Neural cell (in vitro differentiated cells): ENCODE measurements around the gene SFTPD. TPM values are rescaled to one million over a fixed set of nuclear protein-coding genes. Genes with fewer than 3 reads are reported as not detected.

Experiments used
- H2AFZ ChIP-seq: fragments of 200-600, 300-800 bp; sonication (generic), shearing (Covaris generic); 2 replicates; pipeline ENCODE4 v1.6.0; 2014; ENCODE audit warnings: low read depth, mild to moderate bottlenecking, antibody characterized with exemption, low read length, moderate library complexity
- H3F3A ChIP-seq: fragments of 200-600 bp; shearing (Covaris generic); 2 replicates; pipeline ENCODE4 v1.6.1; 2016; ENCODE audit warnings: mild to moderate bottlenecking, moderate library complexity, mixed read lengths, antibody characterized with exemption, low read length; ENCODE audit not compliant: insufficient read depth, poor library complexity, severe bottlenecking
- H3K27ac ChIP-seq: fragments of 200-600, 300-800 bp; sonication (generic), shearing (Covaris generic); 2 replicates; pipeline ENCODE4 v1.5.1; 2014; ENCODE audit warnings: mild to moderate bottlenecking, low read length, moderate library complexity
- H3K27me3 ChIP-seq: fragments of 300-800, 200-600 bp; sonication (generic), shearing (Covaris generic); 2 replicates; pipeline ENCODE4 v1.6.0; 2014; ENCODE audit warnings: mild to moderate bottlenecking, low read depth, low read length, moderate library complexity; ENCODE audit not compliant: insufficient read depth
- H3K36me3 ChIP-seq: fragments of 300-800, 200-600 bp; sonication (generic), shearing (Covaris generic); 2 replicates; pipeline ENCODE4 v1.5.1; 2014; ENCODE audit warnings: mild to moderate bottlenecking, antibody characterized with exemption, low read length, moderate library complexity; ENCODE audit not compliant: insufficient read depth
- H3K4me2 ChIP-seq: fragments of 300-800, 200-600 bp; sonication (generic), shearing (Covaris generic); 2 replicates; pipeline ENCODE4 v1.6.0; 2014; ENCODE audit warnings: mild to moderate bottlenecking, low read length
- H3K4me3 ChIP-seq: fragments of 300-800, 200-600 bp; sonication (generic), shearing (Covaris generic); 2 replicates; pipeline ENCODE4 v1.5.1; 2014; ENCODE audit warnings: mild to moderate bottlenecking, low read length, moderate library complexity
- H3K79me2 ChIP-seq: fragments of 200-600 bp; shearing (Covaris generic); replicated peaks from 2 replicates; pipeline ENCODE4 v1.6.0; 2014; ENCODE audit warnings: mild to moderate bottlenecking, low read length, moderate library complexity; ENCODE audit not compliant: insufficient read depth
- H3K9ac ChIP-seq: fragments of 300-800, 200-600 bp; sonication (generic), shearing (Covaris generic); 2 replicates; pipeline ENCODE4 v1.6.1; 2016; ENCODE audit warnings: mild to moderate bottlenecking, low read length, mixed read lengths
- H3K9me2 ChIP-seq: fragments of 200-600 bp; shearing (Covaris generic); 2 replicates; pipeline ENCODE4 v1.6.1; 2016; ENCODE audit warnings: mild to moderate bottlenecking, low read length, mixed read lengths; ENCODE audit not compliant: insufficient read depth
- H3K9me3 ChIP-seq: fragments of 200-600, 300-800 bp; sonication (generic), shearing (Covaris generic); 2 replicates; pipeline ENCODE4 v1.6.1; 2016; ENCODE audit warnings: mild to moderate bottlenecking, mixed run types, low read length, moderate library complexity, mixed read lengths
- H4K20me1 ChIP-seq: fragments of 200-600 bp; shearing (Covaris generic); 2 replicates; pipeline ENCODE4 v1.6.1; 2016; ENCODE audit warnings: mild to moderate bottlenecking, mixed run types; ENCODE audit not compliant: insufficient read depth
- EP300 ChIP-seq: fragments of 450-650 bp; conservative IDR thresholded peaks from 2 replicates; pipeline ENCODE4 v1.6.1; 2014; ENCODE audit warnings: antibody characterized with exemption, mild to moderate bottlenecking, moderate library complexity; ENCODE audit not compliant: poor library complexity, severe bottlenecking
- EZH2 ChIP-seq: fragments of 200-600, 300-800 bp; shearing (Covaris generic), sonication (generic); IDR thresholded peaks from 2 replicates; pipeline ENCODE4 v1.6.1; 2014; ENCODE audit warnings: antibody characterized with exemption, low read length, borderline replicate concordance, mild to moderate bottlenecking; ENCODE audit not compliant: insufficient read depth, poor library complexity, severe bottlenecking
- MXI1 ChIP-seq: fragments of 450-650 bp; conservative IDR thresholded peaks from 2 replicates; pipeline ENCODE4 v1.6.1; 2014; ENCODE audit warnings: antibody characterized with exemption, mild to moderate bottlenecking; ENCODE audit not compliant: poor library complexity, severe bottlenecking
- POLR2AphosphoS5 ChIP-seq: IDR thresholded peaks from 2 replicates; pipeline ENCODE4 v1.6.1; 2012
- RAD21 ChIP-seq: fragments of 450-650 bp; conservative IDR thresholded peaks from 2 replicates; pipeline ENCODE4 v1.6.1; 2014; ENCODE audit warnings: antibody characterized with exemption, mild to moderate bottlenecking, moderate library complexity
- SMC3 ChIP-seq: fragments of 450-650 bp; conservative IDR thresholded peaks from 2 replicates; pipeline ENCODE4 v1.6.1; 2014; ENCODE audit warnings: antibody characterized with exemption, mild to moderate bottlenecking, moderate library complexity; ENCODE audit not compliant: poor library complexity
- TAF1 ChIP-seq: IDR thresholded peaks from 2 replicates; pipeline ENCODE4 v1.6.1; 2012; ENCODE audit warnings: low read depth
- polyA plus RNA-seq: library from polyadenylated mRNA; depleted of rRNA; stranded (reverse); fragments of >200 nt; gene quantifications from 2 replicates; pipeline ENCODE4 v1.2.3, GENCODE V29; 2014
- TF ChIP-seq, protein P1 (sequence below): IDR thresholded peaks from 2 replicates; pipeline ENCODE4 v1.6.1; 2012; ENCODE audit warnings: borderline replicate concordance
- TF ChIP-seq, protein P2 (sequence below): fragments of 450-650 bp; IDR thresholded peaks from 2 replicates; pipeline ENCODE4 v1.5.1; 2014; ENCODE audit warnings: antibody characterized with exemption, mild to moderate bottlenecking, moderate library complexity; ENCODE audit not compliant: poor library complexity, severe bottlenecking

The SFTPD gene
- polyA plus RNA-seq, 1 donor from 2014 or later: 0.51 TPM

DNA sequence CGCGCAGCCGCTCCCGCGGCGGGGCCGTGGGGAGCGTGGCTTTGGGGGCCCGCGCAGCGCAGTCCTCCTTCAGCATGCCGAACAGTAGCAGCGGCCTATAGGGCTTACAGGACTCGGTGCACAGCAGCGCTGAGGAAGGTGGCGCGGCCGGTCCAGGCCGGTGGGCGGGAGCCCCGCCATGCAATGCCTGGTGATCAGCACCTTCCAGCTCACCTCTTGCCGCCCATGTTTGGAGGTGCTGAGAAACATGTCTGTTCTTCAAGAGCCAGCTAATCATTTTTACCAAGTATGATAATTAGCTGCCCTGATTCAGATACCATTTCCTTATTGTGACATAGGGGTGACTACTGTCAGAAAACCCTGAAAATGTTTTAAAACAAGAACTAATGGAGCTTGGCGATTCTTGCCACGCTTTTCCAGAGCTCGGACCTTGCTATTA lies 33.5 kb upstream of the SFTPD start:
- no peak overlapping the region for H2AFZ ChIP-seq

DNA sequence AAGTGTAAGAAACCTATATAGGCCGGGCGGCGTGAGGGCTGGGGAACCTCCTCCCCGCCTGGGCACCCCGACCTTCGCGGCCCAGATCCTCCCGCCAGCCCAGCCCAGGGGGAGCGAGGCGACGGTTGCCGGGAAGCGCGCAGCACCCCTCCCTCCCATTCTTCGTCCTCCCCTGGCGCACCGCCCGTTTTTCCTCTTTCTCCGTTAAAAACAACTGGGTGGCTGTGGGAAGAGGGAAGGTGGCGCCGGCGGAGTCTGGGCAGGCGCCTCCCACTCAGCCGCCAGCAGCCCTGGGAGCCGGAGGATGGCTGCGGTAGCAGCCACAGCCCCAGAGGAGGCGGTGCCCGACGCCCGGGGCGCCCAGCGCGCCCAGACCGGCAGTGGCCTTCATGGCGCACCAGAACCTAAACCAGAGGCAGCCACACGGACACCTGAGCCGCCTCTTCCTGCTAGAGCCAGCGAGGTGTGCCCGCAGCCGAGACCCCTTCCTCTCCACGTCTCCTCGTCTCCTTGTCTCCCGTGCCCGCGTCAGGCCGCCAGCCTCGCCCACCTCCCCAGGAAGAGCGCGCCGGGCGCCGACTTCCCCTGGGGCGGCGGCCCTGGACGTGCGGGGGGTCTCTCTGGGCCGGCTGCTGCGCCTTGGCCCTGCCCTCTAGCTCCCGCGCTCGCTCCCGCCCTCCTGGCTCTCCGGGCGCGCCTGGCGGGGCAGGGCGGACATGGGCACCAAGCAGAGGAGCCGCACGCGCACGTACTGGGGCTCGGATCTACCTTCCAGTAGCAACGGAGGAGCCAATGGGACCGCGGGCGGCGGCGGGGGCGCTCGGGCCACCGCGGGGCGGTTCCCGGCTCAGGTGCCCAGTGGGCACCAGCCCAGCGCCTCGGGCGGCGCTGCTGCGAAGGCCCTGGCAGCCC lies 32.8 kb upstream of the SFTPD start:
- H3K9ac ChIP-seq: peak overlapping the region; percentile 75
- TF ChIP-seq, protein P1, sequence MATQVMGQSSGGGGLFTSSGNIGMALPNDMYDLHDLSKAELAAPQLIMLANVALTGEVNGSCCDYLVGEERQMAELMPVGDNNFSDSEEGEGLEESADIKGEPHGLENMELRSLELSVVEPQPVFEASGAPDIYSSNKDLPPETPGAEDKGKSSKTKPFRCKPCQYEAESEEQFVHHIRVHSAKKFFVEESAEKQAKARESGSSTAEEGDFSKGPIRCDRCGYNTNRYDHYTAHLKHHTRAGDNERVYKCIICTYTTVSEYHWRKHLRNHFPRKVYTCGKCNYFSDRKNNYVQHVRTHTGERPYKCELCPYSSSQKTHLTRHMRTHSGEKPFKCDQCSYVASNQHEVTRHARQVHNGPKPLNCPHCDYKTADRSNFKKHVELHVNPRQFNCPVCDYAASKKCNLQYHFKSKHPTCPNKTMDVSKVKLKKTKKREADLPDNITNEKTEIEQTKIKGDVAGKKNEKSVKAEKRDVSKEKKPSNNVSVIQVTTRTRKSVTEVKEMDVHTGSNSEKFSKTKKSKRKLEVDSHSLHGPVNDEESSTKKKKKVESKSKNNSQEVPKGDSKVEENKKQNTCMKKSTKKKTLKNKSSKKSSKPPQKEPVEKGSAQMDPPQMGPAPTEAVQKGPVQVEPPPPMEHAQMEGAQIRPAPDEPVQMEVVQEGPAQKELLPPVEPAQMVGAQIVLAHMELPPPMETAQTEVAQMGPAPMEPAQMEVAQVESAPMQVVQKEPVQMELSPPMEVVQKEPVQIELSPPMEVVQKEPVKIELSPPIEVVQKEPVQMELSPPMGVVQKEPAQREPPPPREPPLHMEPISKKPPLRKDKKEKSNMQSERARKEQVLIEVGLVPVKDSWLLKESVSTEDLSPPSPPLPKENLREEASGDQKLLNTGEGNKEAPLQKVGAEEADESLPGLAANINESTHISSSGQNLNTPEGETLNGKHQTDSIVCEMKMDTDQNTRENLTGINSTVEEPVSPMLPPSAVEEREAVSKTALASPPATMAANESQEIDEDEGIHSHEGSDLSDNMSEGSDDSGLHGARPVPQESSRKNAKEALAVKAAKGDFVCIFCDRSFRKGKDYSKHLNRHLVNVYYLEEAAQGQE: no peak
- TF ChIP-seq POLR2AphosphoS5 (peak; percentile 26), MXI1 (peak; percentile 40), EP300 (peak; percentile 13), RAD21 (no peak), EZH2 (peak; percentile 13), TAF1 (no peak)
- TF ChIP-seq, protein P2, sequence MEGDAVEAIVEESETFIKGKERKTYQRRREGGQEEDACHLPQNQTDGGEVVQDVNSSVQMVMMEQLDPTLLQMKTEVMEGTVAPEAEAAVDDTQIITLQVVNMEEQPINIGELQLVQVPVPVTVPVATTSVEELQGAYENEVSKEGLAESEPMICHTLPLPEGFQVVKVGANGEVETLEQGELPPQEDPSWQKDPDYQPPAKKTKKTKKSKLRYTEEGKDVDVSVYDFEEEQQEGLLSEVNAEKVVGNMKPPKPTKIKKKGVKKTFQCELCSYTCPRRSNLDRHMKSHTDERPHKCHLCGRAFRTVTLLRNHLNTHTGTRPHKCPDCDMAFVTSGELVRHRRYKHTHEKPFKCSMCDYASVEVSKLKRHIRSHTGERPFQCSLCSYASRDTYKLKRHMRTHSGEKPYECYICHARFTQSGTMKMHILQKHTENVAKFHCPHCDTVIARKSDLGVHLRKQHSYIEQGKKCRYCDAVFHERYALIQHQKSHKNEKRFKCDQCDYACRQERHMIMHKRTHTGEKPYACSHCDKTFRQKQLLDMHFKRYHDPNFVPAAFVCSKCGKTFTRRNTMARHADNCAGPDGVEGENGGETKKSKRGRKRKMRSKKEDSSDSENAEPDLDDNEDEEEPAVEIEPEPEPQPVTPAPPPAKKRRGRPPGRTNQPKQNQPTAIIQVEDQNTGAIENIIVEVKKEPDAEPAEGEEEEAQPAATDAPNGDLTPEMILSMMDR: peak; percentile 46

More for the DNA sequence above, 33.5 kb upstream of the SFTPD start:
- H3F3A ChIP-seq: no peaks in the 10 kb centered on the region
- H3K27ac ChIP-seq: no peak overlapping the region
- H3K79me2 ChIP-seq: no peaks in the 10 kb centered on the region
- H4K20me1 ChIP-seq: no peaks in the 10 kb centered on the region
- no peaks in the 10 kb centered on the region for H3K36me3 ChIP-seq
- H3K4me3 ChIP-seq: peak overlapping the region; percentile 84
- no peak overlapping the region for H3K4me2 ChIP-seq
- H3K9ac ChIP-seq: peak overlapping the region; percentile 75
- H3K9me3 ChIP-seq: no peaks in the 10 kb centered on the region
- H3K27me3 ChIP-seq: peaks cover 29% of the 10 kb centered on the region
- TF ChIP-seq MXI1 (no peak), SMC3 (no peak), EZH2 (no peak), TAF1 (no peak), RAD21 (no peak), EP300 (no peak), POLR2AphosphoS5 (no peak)
- TF ChIP-seq, protein P1: no peak
- TF ChIP-seq, protein P2: no peak
- H3K9me2 ChIP-seq: no peaks in the 10 kb centered on the region

More for the DNA sequence above, 32.8 kb upstream of the SFTPD start:
- H3K27me3 ChIP-seq: peaks cover 29% of the 10 kb centered on the region
- peak overlapping the region; percentile 56 for H2AFZ ChIP-seq
- H3K79me2 ChIP-seq: no peaks in the 10 kb centered on the region
- no peaks in the 10 kb centered on the region for H3K9me2 ChIP-seq
- no peaks in the 10 kb centered on the region for H4K20me1 ChIP-seq
- H3K27ac ChIP-seq: peak overlapping the region; percentile 12
- no peaks in the 10 kb centered on the region for H3K9me3 ChIP-seq
- H3K4me2 ChIP-seq: peak overlapping the region; percentile 44
- H3K36me3 ChIP-seq: no peaks in the 10 kb centered on the region
- H3K4me3 ChIP-seq: peak overlapping the region; percentile 84
- H3F3A ChIP-seq: no peaks in the 10 kb centered on the region
